Esophagus (tissue), 2 donors: ENCODE measurements around the gene EPS8L3. TPM values are rescaled to one million over a fixed set of nuclear protein-coding genes. Genes with fewer than 3 reads are reported as not detected.

Experiments
- H3K27ac ChIP-seq, 2 donors: one replicate each; pipeline ENCODE4 v1.5.1; 2013; ENCODE audit warnings: low read depth in 2 of 2, mild to moderate bottlenecking in 2 of 2, inconsistent platforms in 1 of 2, low read length in 1 of 2, moderate library complexity in 1 of 2
- H3K27me3 ChIP-seq, 2 donors: one replicate each; pipeline ENCODE4 v1.6.1; 2013; ENCODE audit warnings: low read length in 2 of 2, control low read depth in 1 of 2, mild to moderate bottlenecking in 1 of 2; ENCODE audit not compliant: insufficient read depth in 2 of 2, control insufficient read depth in 1 of 2
- H3K36me3 ChIP-seq, 2 donors: one replicate each; pipeline ENCODE4 v1.6.1; 2013; ENCODE audit warnings: low read length in 1 of 2; ENCODE audit not compliant: control insufficient read depth in 2 of 2, insufficient read depth in 2 of 2
- H3K4me1 ChIP-seq, 2 donors: one replicate each; pipeline ENCODE4 v1.6.1; 2013; ENCODE audit warnings: low read length in 1 of 2; ENCODE audit not compliant: control insufficient read depth in 2 of 2, insufficient read depth in 2 of 2
- H3K4me3 ChIP-seq, 2 donors: one replicate each; pipeline ENCODE4 v1.5.1; 2013; ENCODE audit warnings: low read length in 2 of 2, mild to moderate bottlenecking in 2 of 2, low read depth in 1 of 2, moderate library complexity in 1 of 2
- H3K9me3 ChIP-seq, 2 donors: one replicate each; pipeline ENCODE4 v1.6.1; 2013; ENCODE audit warnings: mild to moderate bottlenecking in 2 of 2, low read depth in 1 of 2, low read length in 1 of 2, moderate library complexity in 1 of 2; ENCODE audit not compliant: control insufficient read depth in 2 of 2, insufficient read depth in 1 of 2
- WGBS, 2 donors: extraction: QIAGEN DNeasy Blood & Tissue Kit; methylation state at CpG; one replicate each; pipeline ENCODE4 v1.1.7; 2013; 5-methylcytosine and 5-hydroxymethylcytosine counted together
- polyA plus RNA-seq, 2 donors: library from polyadenylated mRNA; stranded (reverse); fragments of 200-250 nt; gene quantifications; one replicate each; pipeline ENCODE4 v1.2.3, GENCODE V29; 2013
- donor health status: healthy with polysubstance abuse.
- donor health status: Bipolar disorder and iron deficiency.

Gene EPS8L3, protein sequence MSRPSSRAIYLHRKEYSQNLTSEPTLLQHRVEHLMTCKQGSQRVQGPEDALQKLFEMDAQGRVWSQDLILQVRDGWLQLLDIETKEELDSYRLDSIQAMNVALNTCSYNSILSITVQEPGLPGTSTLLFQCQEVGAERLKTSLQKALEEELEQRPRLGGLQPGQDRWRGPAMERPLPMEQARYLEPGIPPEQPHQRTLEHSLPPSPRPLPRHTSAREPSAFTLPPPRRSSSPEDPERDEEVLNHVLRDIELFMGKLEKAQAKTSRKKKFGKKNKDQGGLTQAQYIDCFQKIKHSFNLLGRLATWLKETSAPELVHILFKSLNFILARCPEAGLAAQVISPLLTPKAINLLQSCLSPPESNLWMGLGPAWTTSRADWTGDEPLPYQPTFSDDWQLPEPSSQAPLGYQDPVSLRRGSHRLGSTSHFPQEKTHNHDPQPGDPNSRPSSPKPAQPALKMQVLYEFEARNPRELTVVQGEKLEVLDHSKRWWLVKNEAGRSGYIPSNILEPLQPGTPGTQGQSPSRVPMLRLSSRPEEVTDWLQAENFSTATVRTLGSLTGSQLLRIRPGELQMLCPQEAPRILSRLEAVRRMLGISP
- polyA plus RNA-seq: under 1 TPM; 0.10 to 0.28 TPM

GRCh38 chr1:109763646-109764415 is at the start of gene EPS8L3:
TSS of gene EPS8L3 (minus strand) at chr1:109763923. CDS start at chr1:109761749, 2,174 bp downstream.
- no peaks in the 10 kb centered on the region for H3K27me3 ChIP-seq
- H3K27ac ChIP-seq: no peak within 1 kb of the TSS
- WGBS, 2 donors: 70 to 86% methylated on average over 11 of the region's 11 CpGs
- no peak within 1 kb of the TSS for H3K4me3 ChIP-seq
- H3K9me3 ChIP-seq: no peaks in the 10 kb centered on the region
- H3K36me3 ChIP-seq: no peaks in the 10 kb centered on the region
- peaks cover 0 to 3% of the 10 kb centered on the region in 2 donors for H3K4me1 ChIP-seq

DNA sequence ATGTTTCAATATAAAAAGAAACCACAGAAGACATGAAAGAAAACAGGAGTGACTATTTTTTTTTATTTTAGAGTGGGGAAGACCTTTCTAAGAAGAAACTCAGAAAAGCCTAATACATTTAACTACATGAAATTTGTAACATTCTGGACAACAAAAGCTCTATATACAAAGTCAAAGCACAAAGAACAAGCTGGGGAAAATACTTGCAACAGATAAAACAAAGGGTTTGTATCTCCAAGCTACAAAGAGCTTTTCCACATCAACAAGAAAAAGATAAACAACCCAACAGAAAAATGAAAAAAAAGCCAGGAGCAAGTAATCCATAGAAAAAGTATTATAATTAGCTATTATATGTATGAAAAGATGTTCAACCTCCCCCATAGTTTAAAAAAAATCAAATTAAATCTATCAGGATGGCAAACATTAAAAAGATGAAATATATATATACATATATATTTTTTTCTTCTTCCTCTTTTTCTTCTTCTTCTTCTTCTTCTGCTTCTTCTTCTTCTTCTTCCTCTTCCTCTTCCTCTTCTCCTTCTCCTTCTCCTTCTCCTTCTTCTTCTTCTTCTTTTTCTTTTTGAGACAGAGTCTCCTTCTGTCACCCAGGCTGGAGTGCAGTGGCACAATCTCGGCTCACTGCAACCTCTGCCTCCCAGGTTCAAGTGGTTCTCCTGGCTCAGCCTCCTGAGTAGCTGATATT is 49.1 kb upstream of the EPS8L3 start:
- Histone ChIP-seq H3K4me3 (no peak overlapping the region), H3K4me1 (peaks cover 2 to 7% of the 10 kb centered on the region in 2 donors), H3K27ac (no peak overlapping the region), H3K36me3 (no peaks in the 10 kb centered on the region), H3K27me3 (no peaks in the 10 kb centered on the region), H3K9me3 (peaks cover 0 to 4% of the 10 kb centered on the region in 2 donors)
- WGBS, 2 donors: 81 to 84% methylated on average over 1 of the region's 1 CpG

DNA sequence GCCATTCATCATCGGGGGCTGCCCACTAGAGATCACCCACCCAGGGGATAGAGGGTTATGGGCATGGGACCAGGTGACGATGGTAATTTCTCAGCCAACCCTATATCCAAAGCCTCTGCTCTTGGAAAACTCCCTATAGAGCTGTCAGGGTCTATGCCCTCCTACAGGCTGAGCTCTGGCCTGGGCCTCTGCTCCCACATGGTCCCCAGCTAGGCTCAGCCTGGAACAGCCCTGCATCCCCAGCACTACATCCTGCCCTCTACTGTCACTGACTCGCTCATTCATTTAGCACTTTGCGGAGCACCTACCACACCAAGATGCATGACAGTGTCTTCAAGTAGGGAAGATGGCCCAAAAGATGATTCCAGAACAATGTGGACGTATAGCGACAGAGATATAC is 45.0 kb upstream of the EPS8L3 start:
- Histone ChIP-seq H3K27me3 (no peaks in the 10 kb centered on the region), H3K9me3 (no peaks in the 10 kb centered on the region), H3K4me1 (peaks cover 6 to 8% of the 10 kb centered on the region in 2 donors), H3K27ac (no peak overlapping the region), H3K4me3 (no peak overlapping the region), H3K36me3 (no peaks in the 10 kb centered on the region)
- 96 to 97% methylated on average over 6 of the region's 6 CpGs for WGBS, 2 donors

GRCh38 chr1:109807822-109808680 is 44.3 kb upstream of the EPS8L3 start:
- WGBS, 2 donors: 90 to 91% methylated on average over 6 of the region's 6 CpGs
- Histone ChIP-seq H3K36me3 (no peaks in the 10 kb centered on the region), H3K4me3 (no peak overlapping the region), H3K27me3 (no peaks in the 10 kb centered on the region), H3K27ac (no peak overlapping the region), H3K9me3 (no peaks in the 10 kb centered on the region), H3K4me1 (peaks cover 7 to 12% of the 10 kb centered on the region in 2 donors)

- WGBS, 2 donors: 71 to 81% methylated on average over 9 of the region's 9 CpGs
- Histone ChIP-seq H3K4me1 (peaks cover 7 to 15% of the 10 kb centered on the region in 2 donors), H3K4me3 (no peak overlapping the region), H3K36me3 (no peaks in the 10 kb centered on the region), H3K9me3 (no peaks in the 10 kb centered on the region), H3K27ac (no peak overlapping the region), H3K27me3 (no peaks in the 10 kb centered on the region)
Observed at GRCh38 chr1:109807402-109807801, 43.7 kb upstream of the EPS8L3 start.

- Histone ChIP-seq H3K4me1 (peaks cover 10 to 15% of the 10 kb centered on the region in 2 donors), H3K27ac (no peak overlapping the region), H3K9me3 (no peaks in the 10 kb centered on the region), H3K36me3 (no peaks in the 10 kb centered on the region), H3K27me3 (no peaks in the 10 kb centered on the region), H3K4me3 (no peak overlapping the region)
- WGBS, 2 donors: 74 to 80% methylated on average over 6 of the region's 6 CpGs
Observed at GRCh38 chr1:109806733-109807400, 43.1 kb upstream of the EPS8L3 start.

DNA sequence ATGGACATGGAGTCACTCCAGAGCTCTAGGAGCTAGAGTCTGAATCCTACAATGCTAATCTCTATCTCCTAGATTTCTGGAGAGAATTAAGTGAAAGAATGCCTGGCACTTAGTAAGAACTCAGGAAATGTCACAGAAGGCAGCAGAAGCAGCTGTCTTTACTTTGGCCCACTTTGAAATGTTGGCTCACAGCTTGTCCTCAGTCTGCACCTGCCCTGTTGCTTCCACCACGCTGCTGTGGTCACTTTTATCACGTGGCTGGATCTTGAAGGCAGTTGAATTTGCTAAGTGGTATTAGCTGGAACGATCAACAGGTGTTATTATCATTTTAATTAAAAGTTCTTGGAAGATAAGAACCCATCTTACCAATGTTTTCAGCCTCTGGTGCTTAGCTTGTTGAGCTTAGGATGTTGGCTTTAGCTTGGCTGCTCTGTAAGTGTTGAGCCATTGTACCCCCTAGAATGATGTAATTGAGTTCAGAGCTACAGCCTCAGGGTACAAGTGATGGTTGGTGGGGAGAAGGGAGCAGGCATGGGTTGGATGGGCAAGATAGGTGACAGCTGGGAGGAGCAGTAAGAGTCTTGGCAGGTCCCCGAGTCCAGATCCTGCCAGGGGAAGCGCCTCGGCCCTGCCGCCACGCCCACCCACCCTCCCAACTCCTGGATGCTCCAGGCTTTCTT is 41.9 kb upstream of the EPS8L3 start:
- Histone ChIP-seq H3K4me1 (peaks cover 11 to 15% of the 10 kb centered on the region in 2 donors), H3K9me3 (no peaks in the 10 kb centered on the region), H3K27me3 (no peaks in the 10 kb centered on the region), H3K27ac (no peak overlapping the region), H3K36me3 (no peaks in the 10 kb centered on the region), H3K4me3 (no peak overlapping the region)
- 62 to 74% methylated on average over 8 of the region's 8 CpGs for WGBS, 2 donors

GRCh38 chr1:109804660-109805059 is 40.9 kb upstream of the EPS8L3 start:
- Histone ChIP-seq H3K27me3 (no peaks in the 10 kb centered on the region), H3K4me1 (peaks cover 11 to 15% of the 10 kb centered on the region in 2 donors), H3K27ac (no peak overlapping the region), H3K36me3 (no peaks in the 10 kb centered on the region), H3K4me3 (no peak overlapping the region), H3K9me3 (no peaks in the 10 kb centered on the region)
- 93% methylated on average over 4 of the region's 4 CpGs for WGBS, 2 donors
